GM19043 (cell line): ENCODE results near the gene ELK3.

Experiments
- ATAC-seq: cut with Tn5 transposase; IDR thresholded peaks from one replicate; pipeline ENCODE4 v1.9.1; 2021; ENCODE audit warnings: low read depth; ENCODE audit not compliant: unreplicated experiment

The ELK3 gene

GRCh38 chr12:96208801-96209549, 14.8 kb downstream of the ELK3 start:
- ATAC-seq, result no peak

GRCh38 chr12:96210376-96211055, 16.3 kb downstream of the ELK3 start:
- ATAC-seq, result no peak

- ATAC-seq, result no peak
These were observed 17.8 kb downstream of the ELK3 start for GRCh38 chr12:96211988-96212387.

GRCh38 chr12:96212456-96213375, 18.5 kb downstream of the ELK3 start:
- no peak for ATAC-seq

GRCh38 chr12:96213869-96214268, 19.7 kb downstream of the ELK3 start:
- no peak for ATAC-seq

- ATAC-seq, result no peak
These were observed 21.7 kb downstream of the ELK3 start for GRCh38 chr12:96215919-96216273.

GRCh38 chr12:96218989-96219678, 25.0 kb downstream of the ELK3 start:
- no peak for ATAC-seq

GRCh38 chr12:96219700-96220206, 25.6 kb downstream of the ELK3 start:
- ATAC-seq, result no peak

GRCh38 chr12:96220902-96221301, 26.7 kb downstream of the ELK3 start:
- no peak for ATAC-seq

GRCh38 chr12:96221391-96221790, 27.2 kb downstream of the ELK3 start:
- no peak for ATAC-seq

- ATAC-seq, result no peak
These were observed 29.4 kb downstream of the ELK3 start for GRCh38 chr12:96223411-96224218.

- ATAC-seq, result no peak
These were observed 30.0 kb downstream of the ELK3 start for GRCh38 chr12:96224219-96224615.

- ATAC-seq, result no peak
These were observed 31.1 kb downstream of the ELK3 start for GRCh38 chr12:96225044-96225855.

GRCh38 chr12:96225994-96226399, 31.8 kb downstream of the ELK3 start:
- no peak for ATAC-seq

- no peak for ATAC-seq
These were observed 32.2 kb downstream of the ELK3 start for GRCh38 chr12:96226401-96226800.

GRCh38 chr12:96226801-96227348, 32.7 kb downstream of the ELK3 start:
- ATAC-seq, result no peak

- no peak for ATAC-seq
These were observed 33.4 kb downstream of the ELK3 start for GRCh38 chr12:96227365-96228106.
